HepG2 (cell line): ENCODE measurements around the gene ZC3H4. TPM values are rescaled to one million over a fixed set of nuclear protein-coding genes. Genes with fewer than 3 reads are reported as not detected.
A peak's percentile ranks its signal among the peaks of the same experiment; 100 is the strongest.

Experiments
- E2F2 ChIP-seq: sonication (generic); formaldehyde crosslinking; IDR thresholded peaks from 2 replicates; pipeline ENCODE4 v1.4.0; 2020; ENCODE audit warnings: missing genetic modification reagents, borderline replicate concordance
- HMG20A ChIP-seq: IDR thresholded peaks from 2 replicates; pipeline ENCODE4 v1.6.1; 2016; ENCODE audit warnings: borderline replicate concordance
- HNRNPLL ChIP-seq: fragments of 200-400 bp; formaldehyde crosslinking; IDR thresholded peaks from 2 replicates; pipeline ENCODE4 v1.6.1; 2017; ENCODE audit warnings: mild to moderate bottlenecking, low read depth, low read length; ENCODE audit not compliant: poor library complexity, severe bottlenecking
- HOXD1 ChIP-seq: sonication (generic); formaldehyde crosslinking; IDR thresholded peaks from 2 replicates; pipeline ENCODE4 v1.5.0; 2020; ENCODE audit warnings: missing genetic modification reagents
- MED8 ChIP-seq: sonication (generic); formaldehyde crosslinking; IDR thresholded peaks from 2 replicates; pipeline ENCODE4 v1.8.1; 2023; ENCODE audit warnings: mild to moderate bottlenecking, missing genetic modification reagents; ENCODE audit not compliant: insufficient replicate concordance
- NFYC ChIP-seq: IDR thresholded peaks from 2 replicates; pipeline ENCODE4 v1.6.1; 2016; ENCODE audit warnings: missing genetic modification reagents, missing compliant biosample characterization
- NR2F1 ChIP-seq, 2 experiments: fragments of 450-650 bp in 1 of 2; formaldehyde crosslinking in 1 of 2; IDR thresholded peaks; 2 replicates each; pipeline versions ENCODE4 v1.5.0 to v1.6.1; 2016 to 2020; ENCODE audit warnings: mild to moderate bottlenecking in 1 of 2, missing compliant biosample characterization in 1 of 2, missing genetic modification reagents in 1 of 2, moderate library complexity in 1 of 2
- POGK ChIP-seq: sonication (generic); formaldehyde crosslinking; conservative IDR thresholded peaks from 2 replicates; pipeline ENCODE4 v1.8.0; 2022; ENCODE audit warnings: mild to moderate bottlenecking, moderate library complexity, missing genetic modification reagents
- RFX5 ChIP-seq: IDR thresholded peaks from 2 replicates; pipeline ENCODE4 v1.6.1; 2011; ENCODE audit warnings: low read depth, low read length, improper control_type of control experiment
- RNF2 ChIP-seq: fragments of 450-650 bp; conservative IDR thresholded peaks from 2 replicates; pipeline ENCODE4 v1.6.1; 2016; ENCODE audit warnings: low read depth
- SP4 ChIP-seq: sonication (generic); formaldehyde crosslinking; IDR thresholded peaks from 2 replicates; pipeline ENCODE4 v1.8.1; 2023; ENCODE audit warnings: mild to moderate bottlenecking, missing genetic modification reagents
- SYNCRIP ChIP-seq: fragments of 200-400 bp; formaldehyde crosslinking; IDR thresholded peaks from 2 replicates; pipeline ENCODE4 v1.6.1; 2018; ENCODE audit warnings: mild to moderate bottlenecking, low read depth, low read length; ENCODE audit not compliant: insufficient read depth
- YEATS2 ChIP-seq: sonication (generic); formaldehyde crosslinking; IDR thresholded peaks from 2 replicates; pipeline ENCODE4 v1.4.0; 2020; ENCODE audit warnings: missing genetic modification reagents, borderline replicate concordance
- ZFYVE20 ChIP-seq: sonication (generic); formaldehyde crosslinking; IDR thresholded peaks from 2 replicates; pipeline ENCODE4 v1.8.0; 2023; ENCODE audit warnings: low read depth, mild to moderate bottlenecking, moderate library complexity, missing genetic modification reagents, borderline replicate concordance
- ZNF501 ChIP-seq: sonication (generic); formaldehyde crosslinking; IDR thresholded peaks from 2 replicates; pipeline ENCODE4 v1.5.1; 2020; ENCODE audit warnings: mild to moderate bottlenecking, moderate library complexity, missing genetic modification reagents
- ZNF530 ChIP-seq: sonication (generic); formaldehyde crosslinking; IDR thresholded peaks from 2 replicates; pipeline ENCODE4 v1.5.0; 2020; ENCODE audit warnings: low read depth, mild to moderate bottlenecking, missing genetic modification reagents
- ZNF746 ChIP-seq: sonication (generic); formaldehyde crosslinking; IDR thresholded peaks from 2 replicates; pipeline ENCODE4 v1.8.0; 2022; ENCODE audit warnings: mild to moderate bottlenecking, missing genetic modification reagents
- ZNF770 ChIP-seq: sonication (generic); formaldehyde crosslinking; IDR thresholded peaks from 2 replicates; pipeline ENCODE4 v1.5.0; 2020; ENCODE audit warnings: mild to moderate bottlenecking, missing genetic modification reagents
- ZNF800 ChIP-seq: sonication (generic); formaldehyde crosslinking; IDR thresholded peaks from 2 replicates; pipeline ENCODE4 v1.4.0; 2020; ENCODE audit warnings: missing genetic modification reagents
- ZSCAN29 ChIP-seq: sonication (generic); formaldehyde crosslinking; conservative IDR thresholded peaks from 2 replicates; pipeline ENCODE4 v1.4.0; 2020; ENCODE audit warnings: mild to moderate bottlenecking, missing genetic modification reagents
- ZSCAN30 ChIP-seq: sonication (generic); formaldehyde crosslinking; IDR thresholded peaks from 2 replicates; pipeline ENCODE4 v1.5.0; 2020; ENCODE audit warnings: mild to moderate bottlenecking, missing genetic modification reagents
- polyA plus RNA-seq, 8 experiments: library from polyadenylated mRNA; depleted of rRNA in 3 of 8; stranded (reverse) in 7 of 8; unstranded in 1 of 8; fragments of >200 nt; fragmentation: Illumina TruSeq in 4 of 8; extraction: Trizol in 4 of 8; gene quantifications; 2 replicates each; pipeline versions ENCODE4 v1.2.1 to v1.2.3, GENCODE V29; 2011 to 2016; ENCODE audit warnings: low read depth in 4 of 8, missing spikeins in 1 of 8, mixed read lengths in 1 of 8; ENCODE audit not compliant: insufficient read depth in 1 of 8
- total RNA-seq, 5 experiments: library from RNA; depleted of rRNA; stranded (reverse); fragments of >200 nt; fragmentation: Illumina TruSeq; extraction: Trizol; gene quantifications; 2 replicates each; pipeline ENCODE4 v1.2.3, GENCODE V29; 2016; ENCODE audit warnings: low read depth in 1 of 5

The ZC3H4 gene
- total and polyA plus RNA-seq, 2 of the 13 experiments (the other 11 are each of a cell fraction or from before 2014, with no cell fraction given): 1.8 to 10.7 TPM

- TF ChIP-seq SP4 (CRISPR knock-in tag) (no peak), ZNF800 (CRISPR knock-in tag) (no peak), ZSCAN30 (CRISPR knock-in tag) (no peak), E2F2 (CRISPR knock-in tag) (no peak), NR2F1 (CRISPR knock-in tag; IDR thresholded peaks at IDR 0.05) (no peak), ZFYVE20 (CRISPR knock-in tag) (no peak), ZNF770 (CRISPR knock-in tag) (no peak), HNRNPLL (no peak), HOXD1 (no peak), NFYC (CRISPR knock-in tag) (no peak), POGK (no peak), RNF2 (no peak), MED8 (CRISPR knock-in tag) (no peak), ZNF501 (CRISPR knock-in tag) (no peak), ZNF530 (CRISPR knock-in tag) (no peak), RFX5 (no peak), YEATS2 (CRISPR knock-in tag) (peak; percentile 40; the same call in 1 of the 2 replicates), ZSCAN29 (no peak; the same call in 1 of the 2 replicates), HMG20A (CRISPR knock-in tag) (peak; percentile 61; the same call in 1 of the 2 replicates), ZNF746 (CRISPR knock-in tag) (no peak), SYNCRIP (no peak)
These were observed 6.2 kb downstream of the ZC3H4 start (continued) for GRCh38 chr19:47107202-47107952.
